Endodermal cell (in vitro differentiated cells): Measurements from ENCODE around the gene MBP. TPM values are rescaled to one million over a fixed set of nuclear protein-coding genes. Genes with fewer than 3 reads are reported as not detected.
"Not testable (repeated sequence)": the region's sequence is repeated elsewhere in the genome, so short reads cannot be mapped to it uniquely, and the experiment has no call there.

Experiments
- DNase-seq: peaks from one replicate; pipeline ENCODE4 v3.0.0-alpha.2; 2017
- H3K27ac ChIP-seq: 2 replicates; pipeline ENCODE4 v1.5.1; 2013; ENCODE audit warnings: mild to moderate bottlenecking, low read depth, low read length, moderate library complexity
- H3K27me3 ChIP-seq: 2 replicates; pipeline ENCODE4 v1.6.1; 2013; ENCODE audit warnings: mild to moderate bottlenecking, low read length, moderate library complexity; ENCODE audit not compliant: insufficient read depth, control insufficient read depth, poor library complexity, severe bottlenecking
- H3K36me3 ChIP-seq: 2 replicates; pipeline ENCODE4 v1.7.0; 2013; ENCODE audit warnings: mild to moderate bottlenecking, low read length, moderate library complexity; ENCODE audit not compliant: control insufficient read depth, insufficient read depth
- H3K4me1 ChIP-seq: one replicate; pipeline ENCODE4 v1.7.0; 2013; ENCODE audit warnings: low read length; ENCODE audit not compliant: control insufficient read depth, insufficient read depth
- H3K4me3 ChIP-seq: 2 replicates; pipeline ENCODE4 v1.5.1; 2013; ENCODE audit warnings: mild to moderate bottlenecking, low read length, moderate library complexity
- H3K9ac ChIP-seq: 2 replicates; pipeline ENCODE4 v1.6.1; 2013; ENCODE audit warnings: mild to moderate bottlenecking, low read length, moderate library complexity; ENCODE audit not compliant: poor library complexity, severe bottlenecking; ENCODE audit errors: extremely low read depth
- H3K9me3 ChIP-seq: 2 replicates; pipeline ENCODE4 v1.6.1; 2013; ENCODE audit warnings: mild to moderate bottlenecking, low read length, moderate library complexity; ENCODE audit not compliant: control insufficient read depth
- H3K27ac Mint-ChIP-seq: 2 replicates; pipeline ENCODE4 v1.8.0; 2020; ENCODE audit warnings: mixed read lengths
- H3K27me3 Mint-ChIP-seq: 2 replicates; pipeline ENCODE4 v1.8.0; 2021; ENCODE audit warnings: mild to moderate bottlenecking, mixed read lengths; ENCODE audit not compliant: insufficient read depth
- H3K36me3 Mint-ChIP-seq: 2 replicates; pipeline ENCODE4 v1.8.0; 2020; ENCODE audit warnings: low read depth, mixed read lengths
- H3K4me1 Mint-ChIP-seq: 2 replicates; pipeline ENCODE4 v1.8.0; 2020; ENCODE audit warnings: mixed read lengths
- H3K4me3 Mint-ChIP-seq: 2 replicates; pipeline ENCODE4 v1.8.0; 2020; ENCODE audit warnings: mild to moderate bottlenecking, moderate library complexity, mixed read lengths
- H3K9me3 Mint-ChIP-seq: 2 replicates; pipeline ENCODE4 v1.8.0; 2020; ENCODE audit warnings: mild to moderate bottlenecking, mixed read lengths
- WGBS, 2 experiments: methylation state at CpG; one replicate each; pipeline versions ENCODE4 v1.1.5 to v1.1.7; 2013; ENCODE audit warnings: missing lambda C conversion rate in 2 of 2, mixed read lengths in 1 of 2; ENCODE audit not compliant: insufficient coverage in 1 of 2, insufficient read length in 1 of 2; 5-methylcytosine and 5-hydroxymethylcytosine counted together
- total RNA-seq, 2 donors: library from RNA; stranded (reverse); fragmentation: NEBNext Ultra II Directional in 1 of 2; extraction: Animal tissue kit (Norgen Biotek cat#: 25700) in 1 of 2; gene quantifications; 2 replicates in 1 of 2; 3 replicates in 1 of 2; pipeline ENCODE4 v1.2.1, GENCODE V29; 2021
- TF ChIP-seq, protein P1 (sequence below): fragments of 200-600 bp; sonication (generic); conservative IDR thresholded peaks from 2 replicates; pipeline ENCODE4 v1.5.0; 2021; ENCODE audit warnings: antibody characterized with exemption, mild to moderate bottlenecking

The MBP gene
- total RNA-seq, 2 donors from 2014 or later, result 16.3 to 19.0 TPM

DNA sequence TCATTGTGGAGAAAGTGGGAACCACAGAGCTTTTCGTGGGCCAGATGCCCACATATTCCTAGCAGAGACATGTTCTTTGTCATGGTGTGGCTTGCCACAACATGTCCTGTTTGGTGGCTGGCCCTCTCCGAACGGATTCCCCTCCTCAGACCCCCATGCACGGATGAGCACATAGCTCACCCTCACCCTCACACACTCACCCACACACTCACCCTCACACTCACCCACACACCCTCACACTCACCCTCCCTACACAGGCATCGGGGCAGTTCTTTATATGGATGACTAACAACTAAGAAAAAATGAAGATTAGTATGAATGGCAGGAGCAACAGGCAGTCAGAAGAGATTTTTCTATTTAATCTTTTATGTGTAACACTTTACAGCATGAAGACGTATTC lies 160.3 kb downstream of the MBP start:
- TF ChIP-seq, protein P1, sequence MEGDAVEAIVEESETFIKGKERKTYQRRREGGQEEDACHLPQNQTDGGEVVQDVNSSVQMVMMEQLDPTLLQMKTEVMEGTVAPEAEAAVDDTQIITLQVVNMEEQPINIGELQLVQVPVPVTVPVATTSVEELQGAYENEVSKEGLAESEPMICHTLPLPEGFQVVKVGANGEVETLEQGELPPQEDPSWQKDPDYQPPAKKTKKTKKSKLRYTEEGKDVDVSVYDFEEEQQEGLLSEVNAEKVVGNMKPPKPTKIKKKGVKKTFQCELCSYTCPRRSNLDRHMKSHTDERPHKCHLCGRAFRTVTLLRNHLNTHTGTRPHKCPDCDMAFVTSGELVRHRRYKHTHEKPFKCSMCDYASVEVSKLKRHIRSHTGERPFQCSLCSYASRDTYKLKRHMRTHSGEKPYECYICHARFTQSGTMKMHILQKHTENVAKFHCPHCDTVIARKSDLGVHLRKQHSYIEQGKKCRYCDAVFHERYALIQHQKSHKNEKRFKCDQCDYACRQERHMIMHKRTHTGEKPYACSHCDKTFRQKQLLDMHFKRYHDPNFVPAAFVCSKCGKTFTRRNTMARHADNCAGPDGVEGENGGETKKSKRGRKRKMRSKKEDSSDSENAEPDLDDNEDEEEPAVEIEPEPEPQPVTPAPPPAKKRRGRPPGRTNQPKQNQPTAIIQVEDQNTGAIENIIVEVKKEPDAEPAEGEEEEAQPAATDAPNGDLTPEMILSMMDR, result no peak
- 94% methylated on average over 4 of the region's 6 CpGs; no CpG with 5 or more reads in 1 of the 2 experiments for WGBS, 2 experiments
- H3K4me3 Mint-ChIP-seq, result no peak overlapping the region
- H3K4me1 Mint-ChIP-seq, result peaks cover 3% of the 10 kb centered on the region
- H3K27me3 Mint-ChIP-seq, result no peaks in the 10 kb centered on the region
- H3K9me3 Mint-ChIP-seq, result no peaks in the 10 kb centered on the region
- Histone ChIP-seq H3K9ac (no peak overlapping the region), H3K36me3 (peaks cover 24% of the 10 kb centered on the region), H3K9me3 (peaks cover 1% of the 10 kb centered on the region), H3K27ac (no peak overlapping the region), H3K4me1 (no peaks in the 10 kb centered on the region), H3K27me3 (no peaks in the 10 kb centered on the region), H3K4me3 (no peak overlapping the region)
- H3K27ac Mint-ChIP-seq, result no peak overlapping the region
- no peak for DNase-seq
- peaks cover 14% of the 10 kb centered on the region for H3K36me3 Mint-ChIP-seq

DNA sequence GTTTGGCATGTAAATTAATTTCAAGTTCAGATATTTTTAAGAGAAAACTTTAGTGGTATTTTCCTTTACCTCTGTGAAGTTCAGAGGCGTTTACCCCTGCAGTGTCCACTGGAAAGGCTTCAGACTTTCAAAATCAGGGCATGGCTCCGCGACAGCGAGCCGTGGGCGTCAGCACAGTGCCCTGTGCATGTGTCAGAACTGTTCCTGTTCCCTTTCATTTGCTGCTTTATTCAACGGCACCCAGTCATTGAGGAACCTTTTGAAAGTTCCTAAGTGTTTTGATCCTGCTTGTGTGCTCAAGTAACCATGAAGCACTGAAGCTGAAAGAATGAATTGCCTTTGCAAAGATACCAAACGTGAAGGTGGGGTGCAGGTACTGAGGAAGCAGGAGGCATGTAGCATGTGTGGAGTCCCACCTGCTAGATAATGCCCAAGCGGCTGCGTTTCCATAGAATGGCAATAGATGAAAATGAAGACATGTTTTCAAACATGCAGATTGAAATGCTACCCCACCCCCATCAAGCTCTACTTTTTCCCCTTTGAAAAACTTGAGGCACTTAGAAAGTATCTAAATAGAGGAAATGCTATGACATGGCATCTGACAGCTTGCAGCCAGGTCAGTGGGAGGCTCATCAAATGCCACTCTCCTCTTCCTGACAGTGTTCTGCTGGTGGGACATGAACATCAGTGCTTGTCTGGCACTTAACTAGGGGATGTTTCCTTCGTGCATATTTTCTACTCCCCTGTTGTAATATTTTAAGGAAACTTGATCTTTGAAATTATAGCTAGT lies 161.6 kb downstream of the MBP start:
- Mint-ChIP-seq H3K36me3 (peaks cover 11% of the 10 kb centered on the region), H3K4me1 (no peaks in the 10 kb centered on the region), H3K27me3 (no peaks in the 10 kb centered on the region), H3K27ac (no peak overlapping the region), H3K9me3 (no peaks in the 10 kb centered on the region), H3K4me3 (no peak overlapping the region)
- Histone ChIP-seq H3K27ac (no peak overlapping the region), H3K27me3 (no peaks in the 10 kb centered on the region), H3K9me3 (peaks cover 14% of the 10 kb centered on the region), H3K4me1 (no peaks in the 10 kb centered on the region), H3K4me3 (no peak overlapping the region), H3K36me3 (peaks cover 27% of the 10 kb centered on the region), H3K9ac (no peak overlapping the region)
- TF ChIP-seq, protein P1, result no peak
- 86 to 91% methylated on average over 10 to 11 of the region's 11 CpGs for WGBS, 2 experiments
- no peak for DNase-seq

DNA sequence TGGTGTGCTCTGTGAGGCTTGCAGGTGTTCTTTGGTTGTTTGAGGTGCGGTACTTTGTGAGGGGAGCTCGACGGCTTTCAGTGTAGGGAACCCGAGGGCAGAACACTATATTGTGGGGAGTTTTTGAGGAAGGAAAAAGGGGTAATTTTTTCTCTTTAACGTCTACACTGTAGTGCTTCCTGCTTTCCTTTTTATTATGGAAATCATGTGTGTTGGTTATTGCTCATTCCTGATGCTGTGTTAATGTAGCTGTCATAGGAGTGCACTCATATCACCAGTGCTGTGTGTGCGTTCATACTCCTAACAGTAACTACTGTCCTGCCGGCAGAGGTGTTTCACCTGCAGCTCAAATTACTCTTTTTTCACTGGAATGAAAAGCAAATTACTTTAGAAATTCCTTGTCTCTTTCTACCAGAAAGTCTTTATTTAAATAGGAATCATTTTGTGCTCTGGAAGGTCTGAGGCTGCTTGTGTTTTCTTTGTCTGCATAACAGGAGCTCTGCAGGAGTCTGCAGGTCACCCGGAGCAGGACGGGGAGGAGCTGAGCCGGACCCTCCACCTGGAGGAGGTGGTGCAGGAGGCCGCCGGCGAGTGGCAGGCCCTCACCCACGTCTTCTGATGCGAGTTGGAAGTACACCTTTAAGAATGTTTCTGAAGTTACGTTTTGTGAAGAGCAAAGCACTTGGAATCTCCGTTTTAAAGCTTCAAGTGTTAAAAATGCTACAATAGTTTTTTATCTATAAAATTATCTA lies 164.7 kb downstream of the MBP start:
- Mint-ChIP-seq H3K9me3 (no peaks in the 10 kb centered on the region), H3K36me3 (peaks cover 20% of the 10 kb centered on the region), H3K4me3 (no peak overlapping the region), H3K27me3 (no peaks in the 10 kb centered on the region), H3K27ac (no peak overlapping the region), H3K4me1 (peaks cover 2% of the 10 kb centered on the region)
- no peak overlapping the region for H3K27ac ChIP-seq
- no peak overlapping the region for H3K9ac ChIP-seq
- H3K9me3 ChIP-seq, result peaks cover 15% of the 10 kb centered on the region
- no peaks in the 10 kb centered on the region for H3K27me3 ChIP-seq
- H3K4me1 ChIP-seq, result no peaks in the 10 kb centered on the region
- 38 to 45% methylated on average over 8 to 16 of the region's 17 CpGs for WGBS, 2 experiments
- peak; percentile 90 for DNase-seq
- H3K36me3 ChIP-seq, result peaks cover 36% of the 10 kb centered on the region
- TF ChIP-seq, protein P1, result no peak
- H3K4me3 ChIP-seq, result no peak overlapping the region

DNA sequence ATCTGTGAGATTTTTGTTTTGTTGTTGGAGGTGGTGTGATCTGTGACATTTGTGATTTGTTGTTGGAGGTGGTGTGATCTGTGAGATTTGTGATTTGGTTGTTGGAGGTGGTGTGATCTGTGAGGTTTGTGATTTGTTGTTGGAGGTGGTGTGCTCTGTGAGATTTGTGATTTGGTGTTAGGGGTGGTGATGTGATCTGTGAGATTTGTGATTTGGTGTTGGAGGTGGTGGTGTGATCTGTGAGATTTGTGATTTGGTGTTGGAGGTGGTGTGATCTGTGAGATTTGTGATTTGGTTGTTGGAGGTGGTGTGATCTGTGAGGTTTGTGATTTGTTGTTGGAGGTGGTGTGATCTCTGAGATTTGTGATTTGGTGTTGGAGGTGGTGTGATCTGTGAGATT lies 165.3 kb downstream of the MBP start:
- not testable (repeated sequence) for DNase-seq, H3K27ac Mint-ChIP-seq

More for the DNA sequence above, 165.3 kb downstream of the MBP start:
- not testable (repeated sequence) for H3K27me3 Mint-ChIP-seq, H3K27me3 ChIP-seq, H3K9ac ChIP-seq, H3K27ac ChIP-seq, H3K4me3 Mint-ChIP-seq, H3K4me1 ChIP-seq, H3K4me1 Mint-ChIP-seq, H3K9me3 Mint-ChIP-seq, H3K4me3 ChIP-seq
- H3K36me3 Mint-ChIP-seq, result peaks cover 26% of the 10 kb centered on the region
- H3K9me3 ChIP-seq, result peaks cover 15% of the 10 kb centered on the region
- H3K36me3 ChIP-seq, result peaks cover 36% of the 10 kb centered on the region
